Measurements from ENCODE around the gene CAV1. TPM values are rescaled to one million over a fixed set of nuclear protein-coding genes. Genes with fewer than 3 reads are reported as not detected.

CAV1 gene
- total and polyA plus RNA-seq, 2 of the 13 experiments (the other 11 are each of a cell fraction or from before 2014, with no cell fraction given) = 0.40 TPM; not detected in 1

DNA sequence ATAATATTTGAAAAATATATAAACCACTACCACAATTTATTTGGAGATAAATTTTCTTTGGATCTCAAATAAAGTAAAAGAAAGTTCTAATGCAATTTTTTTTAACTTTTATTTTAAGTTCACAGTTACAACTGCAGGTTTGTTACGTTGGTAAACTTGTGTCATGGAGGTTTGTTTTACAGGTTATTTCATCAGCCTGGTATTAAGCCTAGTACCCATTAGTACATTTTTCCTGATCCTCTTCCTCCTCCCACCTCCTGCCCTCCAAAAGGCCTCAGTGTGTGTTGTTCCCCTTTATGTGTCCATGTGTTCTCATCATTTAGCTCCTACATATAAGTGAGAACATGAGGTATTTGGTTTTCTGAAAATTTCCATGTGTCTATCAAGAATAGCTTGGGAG lies 54.5 kb downstream of the CAV1 start (continued):
- TF ChIP-seq MBD4 (IDR thresholded peaks at IDR 0.05; ENCODE audit: borderline replicate concordance, low read length) = no peak
- no peak for TF ChIP-seq KDM6A (CRISPR knock-in tag; IDR thresholded peaks at IDR 0.05; ENCODE audit: low read depth)

GRCh38 chr7:116579835-116580234 lies 55.0 kb downstream of the CAV1 start:
- DNase-seq (ENCODE audit: low spot score) = no peak
- Histone ChIP-seq H3K9ac (ENCODE audit: insufficient read depth, low read depth, low read length) (no peak overlapping the region), H3K27me3 (ENCODE audit: control insufficient read depth in 1 of 2, insufficient read depth in 2 of 2, low read length in 2 of 2) (0 out of 5 replicates have a peak, but pooled peaks cover 1 to 7% of the 10 kb centered on the region in 2 experiments), H3K36me3 (replicated peaks in 1 of 2; ENCODE audit: control insufficient read depth in 1 of 2, insufficient read depth in 2 of 2, low read length in 2 of 2) (no peaks in the 10 kb centered on the region), H3K4me3 (replicated peaks in 1 of 3; ENCODE audit: insufficient read depth in 1 of 3, low read depth in 2 of 3, low read length in 3 of 3) (no peak overlapping the region), H3K4me2 (ENCODE audit: low read depth, low read length) (no peak overlapping the region), H3K79me2 (ENCODE audit: insufficient read depth, low read length) (no peaks in the 10 kb centered on the region), H4K20me1 (ENCODE audit: insufficient read depth, low read length) (no peaks in the 10 kb centered on the region), H3K4me1 (ENCODE audit: insufficient read depth, low read length) (no peaks in the 10 kb centered on the region), H3K27ac (ENCODE audit: extremely low read length, insufficient read depth, low read length) (no peak overlapping the region), H2AFZ (ENCODE audit: low read length) (no peak overlapping the region), H3K9me3 (ENCODE audit: low read length) (no peaks in the 10 kb centered on the region)
- ATAC-seq = no peak
- POLR2A ChIA-PET = no interaction called here
- CTCF ChIA-PET (ENCODE audit: low intra/inter-chr PET ratio, low total read pairs) = no interaction called here
- intact Hi-C loops (cut with micrococcal nuclease; ENCODE audit: unreplicated experiment) (no loop called here), in situ Hi-C loops (cut with HindIII; ENCODE audit: extremely low pct_ligation_motif_present, low pct_unique_long_range_greater_than_20kb) (no loop called here)
- no peak for FAIRE-seq
- TF ChIP-seq TFE3 (CRISPR knock-in tag; IDR thresholded peaks at IDR 0.05) = no peak
- no peak for TF ChIP-seq PAX8 (CRISPR knock-in tag; IDR thresholded peaks at IDR 0.05; ENCODE audit: borderline replicate concordance)
- TF ChIP-seq ZNF713 (CRISPR knock-in tag; IDR thresholded peaks at IDR 0.05) = no peak
- TF ChIP-seq XRCC5 (optimal IDR thresholded peaks at IDR 0.05; ENCODE audit: low read length) = no peak
- TF ChIP-seq EHMT2 (IDR thresholded peaks at IDR 0.05; ENCODE audit: borderline replicate concordance, low read depth, low read length) = no peak
- no peak for TF ChIP-seq YEATS2 (CRISPR knock-in tag; IDR thresholded peaks at IDR 0.05; ENCODE audit: borderline replicate concordance)
- no peak for TF ChIP-seq IKZF1 (IDR thresholded peaks at IDR 0.05)
- TF ChIP-seq ZMYM2 (CRISPR knock-in tag; IDR thresholded peaks at IDR 0.05) = no peak
- no peak for TF ChIP-seq SOX6 (IDR thresholded peaks at IDR 0.05)
- TF ChIP-seq SOX6 (CRISPR knock-in tag; IDR thresholded peaks at IDR 0.05) = no peak
- no peak for TF ChIP-seq MATR3 (CRISPR knock-in tag; IDR thresholded peaks at IDR 0.05)
- no peak for TF ChIP-seq ZKSCAN1 (IDR thresholded peaks at IDR 0.05; ENCODE audit: low read length)
- no peak for TF ChIP-seq CHD2 (IDR thresholded peaks at IDR 0.05; ENCODE audit: low read depth, low read length)
- no peak for TF ChIP-seq ZFP36 (IDR thresholded peaks at IDR 0.05; ENCODE audit: borderline replicate concordance, low read depth, low read length, partially characterized antibody)
- no peak for TF ChIP-seq FOXM1 (CRISPR knock-in tag; IDR thresholded peaks at IDR 0.05)
- TF ChIP-seq REST (IDR thresholded peaks at IDR 0.05; ENCODE audit: borderline replicate concordance in 1 of 2, low read depth in 1 of 2, low read length in 2 of 2) = no peak
- no peak for TF ChIP-seq ETV5 (CRISPR knock-in tag; IDR thresholded peaks at IDR 0.05; ENCODE audit: borderline replicate concordance)
- TF ChIP-seq AGO1 (IDR thresholded peaks at IDR 0.05; ENCODE audit: low read depth, low read length, poor library complexity, severe bottlenecking) = no peak
- TF ChIP-seq TBX3 (IDR thresholded peaks at IDR 0.05; ENCODE audit: borderline replicate concordance) = no peak
- BruUV-seq (replicated peaks) = no TSS peak
- 14% methylated on average over 2 of the region's 2 CpGs for WGBS (ENCODE audit: low lambda C conversion rate)

All from HepG2 (cell line).